C4-2B (cell line): ENCODE data around the gene NAA15.

Experiments
- ZFX ChIP-seq: fragments of 450-650 bp; IDR thresholded peaks from 2 replicates; pipeline ENCODE4 v1.6.1; 2017
- TF ChIP-seq, protein P1 (sequence below): fragments of 450-650 bp; conservative IDR thresholded peaks from 2 replicates; pipeline ENCODE4 v1.5.1; 2017; ENCODE audit warnings: mild to moderate bottlenecking

DNA sequence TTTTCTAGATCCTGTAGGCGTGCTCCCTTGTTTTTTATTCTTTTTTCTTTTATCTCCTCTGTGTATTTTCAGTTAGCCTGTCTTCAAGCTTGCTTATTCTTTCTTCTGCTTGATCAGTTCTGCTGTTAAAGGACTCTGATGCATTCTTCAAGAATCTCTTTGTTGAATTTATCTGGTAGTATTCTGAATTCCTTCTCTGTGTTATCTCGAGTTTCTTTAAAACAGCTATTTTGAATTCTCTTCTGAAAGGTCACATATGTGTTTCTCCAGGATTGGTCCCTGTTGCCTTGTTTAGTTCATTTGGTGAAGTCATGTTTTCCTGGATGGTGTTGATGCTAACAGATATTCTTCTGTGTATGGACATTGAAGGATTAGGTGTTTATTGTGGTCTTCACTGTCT is 167.9 kb downstream of the NAA15 start:
- TF ChIP-seq, protein P1, sequence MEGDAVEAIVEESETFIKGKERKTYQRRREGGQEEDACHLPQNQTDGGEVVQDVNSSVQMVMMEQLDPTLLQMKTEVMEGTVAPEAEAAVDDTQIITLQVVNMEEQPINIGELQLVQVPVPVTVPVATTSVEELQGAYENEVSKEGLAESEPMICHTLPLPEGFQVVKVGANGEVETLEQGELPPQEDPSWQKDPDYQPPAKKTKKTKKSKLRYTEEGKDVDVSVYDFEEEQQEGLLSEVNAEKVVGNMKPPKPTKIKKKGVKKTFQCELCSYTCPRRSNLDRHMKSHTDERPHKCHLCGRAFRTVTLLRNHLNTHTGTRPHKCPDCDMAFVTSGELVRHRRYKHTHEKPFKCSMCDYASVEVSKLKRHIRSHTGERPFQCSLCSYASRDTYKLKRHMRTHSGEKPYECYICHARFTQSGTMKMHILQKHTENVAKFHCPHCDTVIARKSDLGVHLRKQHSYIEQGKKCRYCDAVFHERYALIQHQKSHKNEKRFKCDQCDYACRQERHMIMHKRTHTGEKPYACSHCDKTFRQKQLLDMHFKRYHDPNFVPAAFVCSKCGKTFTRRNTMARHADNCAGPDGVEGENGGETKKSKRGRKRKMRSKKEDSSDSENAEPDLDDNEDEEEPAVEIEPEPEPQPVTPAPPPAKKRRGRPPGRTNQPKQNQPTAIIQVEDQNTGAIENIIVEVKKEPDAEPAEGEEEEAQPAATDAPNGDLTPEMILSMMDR, result no peak
- TF ChIP-seq ZFX, result no peak
